Peyer's patch (tissue), 4 donors: ENCODE results near the gene CCDC192. TPM values are rescaled to one million over a fixed set of nuclear protein-coding genes. Genes with fewer than 3 reads are reported as not detected.
"Not testable (repeated sequence)": the region's sequence is repeated elsewhere in the genome, so short reads cannot be mapped to it uniquely, and the experiment has no call there.

Source experiments
- DNase-seq, 3 donors: peaks; one replicate each; pipeline ENCODE4 v3.0.0-alpha.2; 2017 to 2019
- H3K27ac ChIP-seq, 4 donors: fragments of 200-600 bp; sonication (generic); one replicate each; pipeline ENCODE4 v1.5.1; 2016 to 2019
- H3K27me3 ChIP-seq, 2 donors: fragments of 200-600 bp; sonication (generic); one replicate each; pipeline ENCODE4 v1.5.1; 2019
- H3K36me3 ChIP-seq, 3 donors: fragments of 200-600 bp; sonication (generic); one replicate each; pipeline ENCODE4 v1.5.1; 2016 to 2019
- H3K4me1 ChIP-seq, 4 donors: fragments of 200-600 bp; sonication (generic); one replicate each; pipeline ENCODE4 v1.5.1; 2016 to 2019
- H3K4me3 ChIP-seq, 4 donors: fragments of 200-600 bp; sonication (generic); 1 replicate in 3 of 4; 2 replicates in 1 of 4; pipeline ENCODE4 v1.5.1; 2016 to 2019; ENCODE audit warnings: mild to moderate bottlenecking in 1 of 4
- H3K9me3 ChIP-seq, 4 donors: fragments of 200-600 bp; sonication (generic); one replicate each; pipeline ENCODE4 v1.5.1; 2016 to 2019; ENCODE audit warnings: mild to moderate bottlenecking in 1 of 4
- CTCF ChIP-seq, 6 experiments: fragments of 450-650 bp in 4 of 6; fragments of 200-600 bp in 2 of 6; sonication (generic) in 1 of 6; IDR thresholded peaks; one replicate each; pipeline ENCODE4 v1.5.1; 2017 to 2019; ENCODE audit warnings: antibody characterized with exemption in 6 of 6, mild to moderate bottlenecking in 3 of 6, moderate library complexity in 1 of 6
- POLR2A ChIP-seq, 2 donors: fragments of 450-650 bp; IDR thresholded peaks; one replicate each; pipeline ENCODE4 v1.5.1; 2017; ENCODE audit warnings: antibody characterized with exemption in 2 of 2, mild to moderate bottlenecking in 2 of 2, moderate library complexity in 2 of 2
- total RNA-seq, 4 donors: library from RNA; depleted of rRNA; stranded (reverse); fragments of >200 nt; gene quantifications; one replicate each; pipeline ENCODE4 v1.1.0, GENCODE V29; 2016

Gene CCDC192
- total RNA-seq, 4 donors from 2014 or later = not detected

- Histone ChIP-seq H3K9me3 (peaks cover 0 to 4% (median 0%) of the 10 kb centered on the region in 4 donors), H3K4me1 (peaks cover 0 to 8% (median 0%) of the 10 kb centered on the region in 4 donors), H3K4me3 (no peak overlapping the region), H3K27me3 (no peaks in the 10 kb centered on the region), H3K36me3 (no peaks in the 10 kb centered on the region), H3K27ac (no peak overlapping the region)
- DNase-seq = no peak
- TF ChIP-seq POLR2A (IDR thresholded peaks at IDR 0.05) (no peak), CTCF (IDR thresholded peaks at IDR 0.05) (no peak)
Observed at GRCh38 chr5:127840198-127840524, 137.0 kb downstream of the CCDC192 start.

DNA sequence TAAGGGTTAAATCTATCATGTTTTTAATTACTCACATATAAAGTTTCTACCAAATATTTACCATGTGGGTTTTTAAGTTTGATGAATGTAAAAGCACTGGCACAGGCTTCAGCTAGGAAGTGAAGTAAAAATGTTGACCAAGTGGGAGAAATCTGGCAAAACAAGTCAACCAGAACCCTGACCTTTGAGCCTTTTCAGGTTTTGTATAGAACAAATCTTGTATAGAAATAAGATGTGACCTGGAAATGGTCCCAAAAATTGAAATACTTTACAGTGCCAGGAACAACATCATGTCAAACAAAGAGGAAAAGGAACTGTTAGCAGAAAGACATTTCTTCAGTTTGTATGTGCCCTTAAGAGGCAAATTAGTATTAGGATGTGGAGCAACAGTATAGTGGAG lies 137.6 kb downstream of the CCDC192 start:
- Histone ChIP-seq H3K27ac (no peak overlapping the region), H3K9me3 (peaks cover 0 to 4% (median 0%) of the 10 kb centered on the region in 4 donors), H3K27me3 (no peaks in the 10 kb centered on the region), H3K4me3 (no peak overlapping the region), H3K36me3 (no peaks in the 10 kb centered on the region), H3K4me1 (peaks cover 0 to 9% (median 0%) of the 10 kb centered on the region in 4 donors)
- no peak for DNase-seq
- TF ChIP-seq CTCF (IDR thresholded peaks at IDR 0.05) (no peak), POLR2A (IDR thresholded peaks at IDR 0.05) (no peak)

GRCh38 chr5:127844581-127845021 lies 141.4 kb downstream of the CCDC192 start:
- Histone ChIP-seq H3K4me3 (no peak overlapping the region), H3K27me3 (no peaks in the 10 kb centered on the region), H3K4me1 (peaks cover 0 to 17% (median 0%) of the 10 kb centered on the region in 4 donors), H3K9me3 (no peaks in the 10 kb centered on the region), H3K27ac (no peak overlapping the region), H3K36me3 (no peaks in the 10 kb centered on the region)
- TF ChIP-seq POLR2A (IDR thresholded peaks at IDR 0.05) (no peak), CTCF (IDR thresholded peaks at IDR 0.05) (peak in 1 of 6 experiments; percentile 15)
- DNase-seq = no peak

DNA sequence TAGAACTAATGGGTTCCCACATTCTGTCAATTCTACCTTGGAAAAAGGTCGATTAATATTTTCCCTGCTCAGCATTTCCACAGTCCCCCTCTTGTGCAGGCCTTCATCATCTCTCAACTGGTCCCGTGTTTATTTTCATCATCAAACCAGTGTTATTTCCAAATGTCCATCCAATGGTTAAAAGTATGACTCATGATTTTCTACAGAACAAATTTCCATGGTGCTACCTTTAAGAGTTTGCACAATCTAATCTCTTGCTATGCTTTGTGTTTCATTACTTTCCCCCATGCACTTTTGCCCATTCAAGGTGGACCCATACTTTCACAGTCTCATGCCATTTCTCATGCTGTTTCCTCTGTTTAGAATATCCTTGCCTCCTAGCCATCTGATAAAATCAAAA lies 143.7 kb downstream of the CCDC192 start:
- Histone ChIP-seq H3K4me3 (no peak overlapping the region), H3K4me1 (peaks cover 0 to 24% (median 0%) of the 10 kb centered on the region in 4 donors), H3K36me3 (no peaks in the 10 kb centered on the region), H3K9me3 (no peaks in the 10 kb centered on the region), H3K27ac (no peak overlapping the region), H3K27me3 (no peaks in the 10 kb centered on the region)
- no peak for DNase-seq
- TF ChIP-seq POLR2A (IDR thresholded peaks at IDR 0.05) (no peak), CTCF (IDR thresholded peaks at IDR 0.05) (no peak)

GRCh38 chr5:127847641-127848040 lies 144.4 kb downstream of the CCDC192 start:
- not testable (repeated sequence) for H3K36me3 ChIP-seq, H3K4me3 ChIP-seq, DNase-seq, H3K27me3 ChIP-seq, H3K27ac ChIP-seq, H3K9me3 ChIP-seq
- H3K4me1 ChIP-seq = peaks cover 0 to 24% (median 0%) of the 10 kb centered on the region in 4 donors

GRCh38 chr5:127848098-127848497 lies 144.9 kb downstream of the CCDC192 start:
- no peak for DNase-seq
- Histone ChIP-seq H3K27ac (no peak overlapping the region), H3K4me1 (peaks cover 0 to 24% (median 0%) of the 10 kb centered on the region in 4 donors), H3K36me3 (no peaks in the 10 kb centered on the region), H3K27me3 (no peaks in the 10 kb centered on the region), H3K4me3 (no peak overlapping the region), H3K9me3 (no peaks in the 10 kb centered on the region)
- no peak for TF ChIP-seq POLR2A (IDR thresholded peaks at IDR 0.05)
- no peak for TF ChIP-seq CTCF (IDR thresholded peaks at IDR 0.05)
